ENCODE results near the gene RNF34. TPM values are rescaled to one million over a fixed set of nuclear protein-coding genes. Genes with fewer than 3 reads are reported as not detected.

Gene RNF34
- total RNA-seq, 1 donor from 2014 or later = 84.1 TPM

GRCh38 chr12:121403721-121404120 lies 3.8 kb downstream of the RNF34 start:
- no peak overlapping the region for H3K27ac Mint-ChIP-seq
- no peak overlapping the region for H3K4me3 Mint-ChIP-seq
- DNase-seq = no peak
- no peaks in the 10 kb centered on the region for H3K9me3 Mint-ChIP-seq
- intact Hi-C loops (cut with micrococcal nuclease) = loop anchor here (5.0 kb wide), 1 partner anchor 821 kb away; the partner anchor contains the start of gene POP5
- peaks cover 37% of the 10 kb centered on the region for H3K4me1 Mint-ChIP-seq
- peaks cover 48% of the 10 kb centered on the region for H3K36me3 Mint-ChIP-seq (ENCODE audit: low read depth)
- no peaks in the 10 kb centered on the region for H3K27me3 Mint-ChIP-seq

- intact Hi-C loops (cut with micrococcal nuclease) = loop anchor here (5.0 kb wide), 1 partner anchor 822 kb away; the partner anchor contains the start of gene POP5
- H3K27ac Mint-ChIP-seq = no peak overlapping the region
- no peaks in the 10 kb centered on the region for H3K9me3 Mint-ChIP-seq
- H3K4me3 Mint-ChIP-seq = no peak overlapping the region
- peaks cover 48% of the 10 kb centered on the region for H3K36me3 Mint-ChIP-seq (ENCODE audit: low read depth)
- no peak for DNase-seq
- H3K4me1 Mint-ChIP-seq = peaks cover 33% of the 10 kb centered on the region
- no peaks in the 10 kb centered on the region for H3K27me3 Mint-ChIP-seq
Measured at GRCh38 chr12:121404734-121405133, 4.8 kb downstream of the RNF34 start.

GRCh38 chr12:121405211-121405610 lies 5.3 kb downstream of the RNF34 start:
- peaks cover 50% of the 10 kb centered on the region for H3K36me3 Mint-ChIP-seq (ENCODE audit: low read depth)
- intact Hi-C loops (cut with micrococcal nuclease) = no loop called here
- DNase-seq = no peak
- no peak overlapping the region for H3K27ac Mint-ChIP-seq
- H3K9me3 Mint-ChIP-seq = no peaks in the 10 kb centered on the region
- H3K27me3 Mint-ChIP-seq = no peaks in the 10 kb centered on the region
- peaks cover 35% of the 10 kb centered on the region for H3K4me1 Mint-ChIP-seq
- no peak overlapping the region for H3K4me3 Mint-ChIP-seq

- Mint-ChIP-seq H3K36me3 (ENCODE audit: low read depth) (peaks cover 26% of the 10 kb centered on the region), H3K27ac (no peak overlapping the region), H3K27me3 (no peaks in the 10 kb centered on the region), H3K4me3 (no peak overlapping the region), H3K9me3 (no peaks in the 10 kb centered on the region), H3K4me1 (peaks cover 11% of the 10 kb centered on the region)
- no peak for DNase-seq
- intact Hi-C loops (cut with micrococcal nuclease) = no loop called here
Measured at GRCh38 chr12:121413917-121414316, 14.0 kb downstream of the RNF34 start.

GRCh38 chr12:121417847-121418246 lies 17.9 kb downstream of the RNF34 start:
- Mint-ChIP-seq H3K4me3 (no peak overlapping the region), H3K27me3 (no peaks in the 10 kb centered on the region), H3K4me1 (peaks cover 11% of the 10 kb centered on the region), H3K9me3 (no peaks in the 10 kb centered on the region), H3K27ac (no peak overlapping the region), H3K36me3 (ENCODE audit: low read depth) (peaks cover 59% of the 10 kb centered on the region)
- no peak for DNase-seq
- intact Hi-C loops (cut with micrococcal nuclease) = no loop called here

- Mint-ChIP-seq H3K9me3 (no peaks in the 10 kb centered on the region), H3K4me1 (peaks cover 11% of the 10 kb centered on the region), H3K4me3 (no peak overlapping the region), H3K27me3 (no peaks in the 10 kb centered on the region), H3K27ac (no peak overlapping the region), H3K36me3 (ENCODE audit: low read depth) (peaks cover 73% of the 10 kb centered on the region)
- DNase-seq = no peak
- intact Hi-C loops (cut with micrococcal nuclease) = no loop called here
Measured at GRCh38 chr12:121420109-121420508, 20.2 kb downstream of the RNF34 start.

GRCh38 chr12:121423253-121423652 lies 23.3 kb downstream of the RNF34 start:
- H3K27ac Mint-ChIP-seq = no peak overlapping the region
- H3K4me1 Mint-ChIP-seq = peaks cover 3% of the 10 kb centered on the region
- H3K36me3 Mint-ChIP-seq (ENCODE audit: low read depth) = peaks cover 81% of the 10 kb centered on the region
- H3K9me3 Mint-ChIP-seq = no peaks in the 10 kb centered on the region
- no peak for DNase-seq
- H3K4me3 Mint-ChIP-seq = no peak overlapping the region
- H3K27me3 Mint-ChIP-seq = no peaks in the 10 kb centered on the region
- intact Hi-C loops (cut with micrococcal nuclease) = no loop called here

GRCh38 chr12:121423682-121424623 lies 24.0 kb downstream of the RNF34 start:
- peaks cover 3% of the 10 kb centered on the region for H3K4me1 Mint-ChIP-seq
- intact Hi-C loops (cut with micrococcal nuclease) = no loop called here
- no peak overlapping the region for H3K27ac Mint-ChIP-seq
- H3K27me3 Mint-ChIP-seq = no peaks in the 10 kb centered on the region
- H3K4me3 Mint-ChIP-seq = no peak overlapping the region
- H3K9me3 Mint-ChIP-seq = no peaks in the 10 kb centered on the region
- no peak for DNase-seq
- H3K36me3 Mint-ChIP-seq (ENCODE audit: low read depth) = peaks cover 85% of the 10 kb centered on the region

GRCh38 chr12:121424624-121424975 lies 24.7 kb downstream of the RNF34 start:
- no peaks in the 10 kb centered on the region for H3K27me3 Mint-ChIP-seq
- H3K4me1 Mint-ChIP-seq = peaks cover 3% of the 10 kb centered on the region
- H3K9me3 Mint-ChIP-seq = no peaks in the 10 kb centered on the region
- no peak overlapping the region for H3K27ac Mint-ChIP-seq
- no peak overlapping the region for H3K4me3 Mint-ChIP-seq
- intact Hi-C loops (cut with micrococcal nuclease) = no loop called here
- peaks cover 85% of the 10 kb centered on the region for H3K36me3 Mint-ChIP-seq (ENCODE audit: low read depth)
- no peak for DNase-seq

GRCh38 chr12:121427556-121428050 lies 27.7 kb downstream of the RNF34 start:
- no peaks in the 10 kb centered on the region for H3K27me3 Mint-ChIP-seq
- H3K36me3 Mint-ChIP-seq (ENCODE audit: low read depth) = peaks cover 81% of the 10 kb centered on the region
- H3K27ac Mint-ChIP-seq = no peak overlapping the region
- no peak overlapping the region for H3K4me3 Mint-ChIP-seq
- intact Hi-C loops (cut with micrococcal nuclease) = loop anchor here (5.0 kb wide), 1 partner anchor 95 kb away; no protein-coding TSS in a partner anchor
- no peak for DNase-seq
- no peaks in the 10 kb centered on the region for H3K9me3 Mint-ChIP-seq
- no peaks in the 10 kb centered on the region for H3K4me1 Mint-ChIP-seq

GRCh38 chr12:121428883-121429282 lies 29.0 kb downstream of the RNF34 start:
- Mint-ChIP-seq H3K9me3 (no peaks in the 10 kb centered on the region), H3K4me1 (no peaks in the 10 kb centered on the region), H3K27me3 (no peaks in the 10 kb centered on the region), H3K4me3 (no peak overlapping the region), H3K27ac (no peak overlapping the region), H3K36me3 (ENCODE audit: low read depth) (peaks cover 76% of the 10 kb centered on the region)
- DNase-seq = no peak
- intact Hi-C loops (cut with micrococcal nuclease) = loop anchor here (5.0 kb wide), 1 partner anchor 97 kb away; no protein-coding TSS in a partner anchor

- Mint-ChIP-seq H3K36me3 (ENCODE audit: low read depth) (peaks cover 75% of the 10 kb centered on the region), H3K27me3 (no peaks in the 10 kb centered on the region), H3K9me3 (no peaks in the 10 kb centered on the region), H3K4me1 (no peaks in the 10 kb centered on the region), H3K4me3 (no peak overlapping the region), H3K27ac (no peak overlapping the region)
- DNase-seq = no peak
- intact Hi-C loops (cut with micrococcal nuclease) = no loop called here
Measured at GRCh38 chr12:121430833-121431415, 31.0 kb downstream of the RNF34 start.

- Mint-ChIP-seq H3K4me1 (no peaks in the 10 kb centered on the region), H3K36me3 (ENCODE audit: low read depth) (peaks cover 79% of the 10 kb centered on the region)
Measured at GRCh38 chr12:121432740-121433480, 33.0 kb downstream of the RNF34 start.

More at GRCh38 chr12:121432740-121433480, 33.0 kb downstream of the RNF34 start:
- intact Hi-C loops (cut with micrococcal nuclease) = no loop called here
- H3K27me3 Mint-ChIP-seq = no peaks in the 10 kb centered on the region
- peaks cover 5% of the 10 kb centered on the region for H3K9me3 Mint-ChIP-seq
- DNase-seq = no peak
- no peak overlapping the region for H3K4me3 Mint-ChIP-seq
- H3K27ac Mint-ChIP-seq = peak overlapping the region; percentile 9
